GM19025 (cell line): ENCODE data around the gene TOR4A.
A peak's percentile ranks its signal among the peaks of the same experiment; 100 is the strongest.
"Not testable (repeated sequence)": the region's sequence is repeated elsewhere in the genome, so short reads cannot be mapped to it uniquely, and the experiment has no call there.

Experiments used
- ATAC-seq: cut with Tn5 transposase; IDR thresholded peaks from one replicate; pipeline ENCODE4 v1.9.1; 2021; ENCODE audit warnings: mild to moderate bottlenecking, low read depth, moderate library complexity; ENCODE audit not compliant: unreplicated experiment

Gene TOR4A

GRCh38 chr9:137237759-137238726 is 39.5 kb upstream of the TOR4A start:
- ATAC-seq = no peak

GRCh38 chr9:137239541-137240200 is 37.9 kb upstream of the TOR4A start:
- not testable (repeated sequence) for ATAC-seq

- peak; percentile 14 for ATAC-seq
Measured at GRCh38 chr9:137240318-137240840, 37.1 kb upstream of the TOR4A start.

GRCh38 chr9:137240841-137241489 is 36.6 kb upstream of the TOR4A start, which contains the start of gene TUBB4B:
TUBB4B (plus strand) TSS chr9:137241287; CDS start chr9:137241361, 74 bp downstream.
- ATAC-seq = peak; percentile 61

- peak; percentile 4 for ATAC-seq
Measured at GRCh38 chr9:137241490-137242268, 35.8 kb upstream of the TOR4A start.

GRCh38 chr9:137242269-137243203 is 35.0 kb upstream of the TOR4A start:
- no peak for ATAC-seq

GRCh38 chr9:137243266-137243625 is 34.3 kb upstream of the TOR4A start:
- ATAC-seq = not testable (repeated sequence)

GRCh38 chr9:137243626-137244485 is 33.7 kb upstream of the TOR4A start:
- ATAC-seq = no peak

- no peak for ATAC-seq
Measured at GRCh38 chr9:137244486-137245449, 32.8 kb upstream of the TOR4A start.

- ATAC-seq = no peak
Measured at GRCh38 chr9:137245450-137246421, 31.8 kb upstream of the TOR4A start.

GRCh38 chr9:137247135-137247915 is 30.2 kb upstream of the TOR4A start:
- ATAC-seq = no peak

GRCh38 chr9:137247916-137248175 is 29.7 kb upstream of the TOR4A start:
- ATAC-seq = no peak

GRCh38 chr9:137250329-137251193 is 27.0 kb upstream of the TOR4A start:
- ATAC-seq = no peak

GRCh38 chr9:137251194-137251461 is 26.4 kb upstream of the TOR4A start, which contains the start of gene STPG3:
STPG3 (plus strand) TSS chr9:137251286; CDS start chr9:137251287, 1 bp downstream.
- ATAC-seq = no peak
